Thymus (tissue), 11 donors: ENCODE results near the gene ALDH2. TPM values are rescaled to one million over a fixed set of nuclear protein-coding genes. Genes with fewer than 3 reads are reported as not detected.
A peak's percentile ranks its signal among the peaks of the same experiment; 100 is the strongest.

Experiments used
- DNase-seq, 9 donors: peaks; one replicate each; pipeline ENCODE4 v3.0.0-alpha.2; 2013; ENCODE audit warnings: low spot score in 9 of 9, low read depth in 6 of 9, missing footprints in 1 of 9
- H3K27ac ChIP-seq, 2 donors: one replicate each; pipeline ENCODE4 v1.5.1; 2013; ENCODE audit warnings: control low read depth in 1 of 2, low read depth in 1 of 2, low read length in 1 of 2, mild to moderate bottlenecking in 1 of 2, moderate library complexity in 1 of 2
- H3K27me3 ChIP-seq, 2 donors: one replicate each; pipeline ENCODE4 v1.5.1; 2013; ENCODE audit warnings: low read length in 1 of 2; ENCODE audit not compliant: control insufficient read depth in 2 of 2, insufficient read depth in 1 of 2
- H3K36me3 ChIP-seq, 2 donors: one replicate each; pipeline ENCODE4 v1.5.1; 2013; ENCODE audit warnings: low read length in 1 of 2, mild to moderate bottlenecking in 1 of 2, moderate library complexity in 1 of 2; ENCODE audit not compliant: control insufficient read depth in 2 of 2, insufficient read depth in 2 of 2
- H3K4me1 ChIP-seq, 2 donors: one replicate each; pipeline ENCODE4 v1.5.1; 2013; ENCODE audit warnings: low read length in 2 of 2; ENCODE audit not compliant: control insufficient read depth in 2 of 2, insufficient read depth in 2 of 2
- H3K4me3 ChIP-seq, 2 donors: one replicate each; pipeline ENCODE4 v1.5.1; 2013; ENCODE audit warnings: low read length in 2 of 2, control low read depth in 1 of 2, mild to moderate bottlenecking in 1 of 2
- H3K9me3 ChIP-seq, 2 donors: one replicate each; pipeline ENCODE4 v1.5.1; 2013; ENCODE audit warnings: low read length in 1 of 2, mild to moderate bottlenecking in 1 of 2; ENCODE audit not compliant: control insufficient read depth in 2 of 2, insufficient read depth in 1 of 2
- WGBS: extraction: QIAGEN DNeasy Blood & Tissue Kit; methylation state at CpG from one replicate; pipeline ENCODE4 v1.1.7; 2013; 5-methylcytosine and 5-hydroxymethylcytosine counted together
- polyA plus RNA-seq: library from polyadenylated mRNA; stranded (reverse); fragments of 200-250 nt; gene quantifications from one replicate; pipeline ENCODE4 v1.2.3, GENCODE V29; 2013
- total RNA-seq: library from RNA; stranded (reverse); fragments of 120-200 nt; gene quantifications from one replicate; pipeline ENCODE4 v1.2.4, GENCODE V29; 2013
- donor health status: healthy.

The ALDH2 gene
- total and polyA plus RNA-seq, 2 donors = 33.3 to 43.9 TPM

DNA sequence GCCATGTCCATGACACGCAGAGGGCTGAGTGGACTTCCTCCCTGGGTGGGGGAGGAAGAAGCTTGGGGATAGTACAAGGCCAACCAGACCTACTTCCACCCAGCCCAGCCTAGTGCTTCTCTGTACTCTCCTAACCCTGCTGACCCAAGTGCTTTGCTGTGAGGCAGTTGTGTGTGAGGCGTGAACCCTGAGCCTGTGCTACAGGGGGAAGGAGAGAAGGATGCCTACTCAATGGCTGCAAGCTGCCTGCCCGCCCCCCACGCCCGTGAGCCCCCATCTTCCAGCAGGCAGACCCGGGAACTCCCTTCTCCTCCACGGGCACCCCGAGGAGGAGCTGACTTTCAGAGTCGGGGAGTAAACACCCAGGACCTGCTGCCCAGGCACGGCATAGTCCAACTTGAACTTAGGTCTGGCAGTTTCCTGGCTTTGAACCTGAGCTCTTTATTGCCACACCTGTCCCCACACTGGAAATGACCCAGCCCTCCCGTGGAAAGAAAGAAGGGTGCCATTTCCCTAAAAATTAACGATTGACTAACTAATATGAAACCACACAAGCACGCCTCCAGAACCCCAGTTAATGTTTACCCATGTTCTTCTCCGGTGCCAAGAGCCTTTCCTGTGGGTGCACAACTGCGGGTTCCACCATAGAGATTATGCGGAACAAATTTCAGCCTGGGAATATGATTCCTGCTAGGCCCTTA, 10.8 kb downstream of the ALDH2 start:
- H3K36me3 ChIP-seq = peaks cover 0 to 2% of the 10 kb centered on the region in 2 donors
- WGBS = 95% methylated on average over 16 of the region's 16 CpGs
- H3K27me3 ChIP-seq = no peaks in the 10 kb centered on the region
- H3K27ac ChIP-seq = peak overlapping the region in 1 of 2 donors; percentile 66
- H3K4me3 ChIP-seq = no peak overlapping the region
- DNase-seq = no peak
- H3K9me3 ChIP-seq = peaks cover 2 to 5% of the 10 kb centered on the region in 2 donors
- H3K4me1 ChIP-seq = peaks cover 0 to 24% of the 10 kb centered on the region in 2 donors

DNA sequence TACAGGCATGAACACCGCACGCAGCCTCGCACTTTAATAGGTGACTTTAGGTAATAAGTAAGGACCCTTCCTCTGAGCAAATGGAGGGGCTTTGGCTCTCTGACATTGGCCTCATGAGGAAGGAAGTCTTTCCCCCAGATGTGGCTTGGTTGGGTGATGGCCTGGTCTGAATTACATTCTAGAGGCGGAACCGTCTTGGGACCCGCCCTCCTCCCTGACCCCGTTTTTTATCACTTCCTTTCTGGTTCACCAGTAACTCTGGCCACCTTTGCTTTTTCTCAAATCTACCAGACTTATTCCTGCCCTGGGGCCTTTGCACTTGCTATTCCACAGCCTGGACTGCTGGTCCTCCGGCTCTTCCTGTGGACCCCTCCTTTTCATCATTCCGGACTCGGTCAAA, 13.4 kb downstream of the ALDH2 start:
- peaks cover 0 to 2% of the 10 kb centered on the region in 2 donors for H3K36me3 ChIP-seq
- peaks cover 2 to 5% of the 10 kb centered on the region in 2 donors for H3K9me3 ChIP-seq
- no peak overlapping the region for H3K27ac ChIP-seq
- H3K27me3 ChIP-seq = no peaks in the 10 kb centered on the region
- DNase-seq = no peak
- no peak overlapping the region for H3K4me3 ChIP-seq
- 96% methylated on average over 10 of the region's 10 CpGs for WGBS
- peaks cover 0 to 15% of the 10 kb centered on the region in 2 donors for H3K4me1 ChIP-seq

DNA sequence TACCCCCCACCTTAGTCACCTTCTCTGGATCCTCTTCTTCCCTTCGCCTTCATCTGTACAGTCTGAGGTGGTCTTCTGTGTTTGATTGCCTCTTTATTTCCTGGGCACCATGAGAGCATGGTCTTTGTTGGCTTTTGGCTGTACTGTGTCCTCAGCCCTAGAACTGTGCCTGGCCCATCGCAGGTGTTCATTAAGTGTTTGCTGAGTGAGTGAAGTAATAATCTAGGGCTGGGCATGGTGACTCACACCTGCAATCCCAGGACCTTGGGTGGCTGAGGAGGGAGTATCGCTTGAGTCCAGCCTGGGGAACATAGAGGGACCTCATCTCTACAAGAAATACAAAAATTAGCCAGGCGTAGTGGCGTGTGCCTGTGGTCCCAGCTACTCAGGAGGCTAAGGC, 13.9 kb downstream of the ALDH2 start:
- 98% methylated on average over 5 of the region's 5 CpGs for WGBS
- H3K27ac ChIP-seq = no peak overlapping the region
- H3K4me3 ChIP-seq = no peak overlapping the region
- peaks cover 0 to 2% of the 10 kb centered on the region in 2 donors for H3K36me3 ChIP-seq
- peaks cover 2 to 5% of the 10 kb centered on the region in 2 donors for H3K9me3 ChIP-seq
- DNase-seq = no peak
- H3K27me3 ChIP-seq = no peaks in the 10 kb centered on the region
- H3K4me1 ChIP-seq = peaks cover 0 to 11% of the 10 kb centered on the region in 2 donors

DNA sequence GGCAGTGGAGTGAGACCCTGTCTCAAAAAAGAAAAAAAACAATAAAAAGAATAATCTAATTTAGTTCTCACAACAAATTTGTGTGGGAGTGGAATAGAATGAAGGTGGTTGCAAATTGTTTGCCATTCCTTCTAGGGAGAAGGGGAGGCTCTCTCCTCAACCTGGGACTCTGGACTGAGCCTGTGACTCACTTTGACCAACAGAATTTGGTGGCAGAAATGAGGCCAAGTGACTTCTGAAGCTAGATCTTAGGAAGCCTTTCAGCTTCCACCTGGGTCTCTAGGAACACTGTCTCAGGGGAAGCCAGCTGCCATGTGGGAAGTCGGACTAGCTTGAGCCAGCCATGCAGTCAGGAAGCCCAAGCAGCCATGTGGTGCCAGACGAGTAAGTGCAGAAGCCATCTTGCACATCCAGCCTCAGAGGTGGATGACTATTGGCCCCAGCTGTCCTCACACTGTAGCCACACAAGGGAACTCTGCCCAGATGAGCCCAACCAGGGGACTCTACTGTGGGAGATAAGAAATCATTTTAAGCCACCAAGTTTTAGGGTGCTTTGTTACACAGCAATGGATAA, 14.4 kb downstream of the ALDH2 start:
- Histone ChIP-seq H3K27ac (no peak overlapping the region), H3K36me3 (peaks cover 0 to 2% of the 10 kb centered on the region in 2 donors), H3K4me1 (peaks cover 0 to 5% of the 10 kb centered on the region in 2 donors), H3K27me3 (no peaks in the 10 kb centered on the region), H3K4me3 (no peak overlapping the region), H3K9me3 (peaks cover 2 to 5% of the 10 kb centered on the region in 2 donors)
- no peak for DNase-seq
- WGBS = 98% methylated on average over 2 of the region's 2 CpGs

DNA sequence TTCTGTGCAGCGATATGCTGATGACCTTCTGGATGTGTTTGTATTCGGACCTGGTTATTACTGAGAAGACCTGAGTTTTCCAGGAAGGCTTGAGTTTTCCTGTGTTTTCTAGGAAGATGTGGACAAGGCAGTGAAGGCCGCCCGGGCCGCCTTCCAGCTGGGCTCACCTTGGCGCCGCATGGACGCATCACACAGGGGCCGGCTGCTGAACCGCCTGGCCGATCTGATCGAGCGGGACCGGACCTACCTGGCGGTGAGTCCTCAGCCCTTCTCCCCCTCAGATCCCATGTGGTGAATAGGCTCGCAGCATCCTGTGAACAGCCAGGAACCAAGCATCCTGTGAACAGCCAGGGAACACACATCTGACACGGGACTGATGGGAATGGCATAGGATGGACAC, 16.3 kb downstream of the ALDH2 start:
- Histone ChIP-seq H3K36me3 (peaks cover 0 to 2% of the 10 kb centered on the region in 2 donors), H3K4me3 (no peak overlapping the region), H3K9me3 (peaks cover 2 to 5% of the 10 kb centered on the region in 2 donors), H3K4me1 (no peaks in the 10 kb centered on the region), H3K27me3 (no peaks in the 10 kb centered on the region), H3K27ac (no peak overlapping the region)
- DNase-seq = no peak
- WGBS = 99% methylated on average over 17 of the region's 17 CpGs

DNA sequence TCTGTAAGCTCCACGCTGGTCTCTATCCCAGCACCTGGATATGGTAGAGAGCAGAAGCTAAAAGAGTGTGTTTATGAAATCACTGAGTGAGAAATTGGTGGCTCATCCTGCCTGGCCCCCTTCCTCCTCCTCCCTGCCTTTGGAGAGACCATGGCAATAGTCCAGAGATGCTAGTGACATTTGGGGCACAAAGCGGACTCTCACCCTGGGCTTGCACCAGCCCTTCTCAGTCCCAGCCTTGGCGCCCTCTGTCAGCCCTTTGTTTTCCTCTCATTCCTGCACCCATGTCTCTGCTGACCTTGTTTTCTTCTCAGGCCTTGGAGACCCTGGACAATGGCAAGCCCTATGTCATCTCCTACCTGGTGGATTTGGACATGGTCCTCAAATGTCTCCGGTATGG, 18.2 kb downstream of the ALDH2 start:
- WGBS = 95% methylated on average over 4 of the region's 4 CpGs
- DNase-seq = no peak
- Histone ChIP-seq H3K4me3 (no peak overlapping the region), H3K9me3 (peaks cover 2 to 5% of the 10 kb centered on the region in 2 donors), H3K27ac (no peak overlapping the region), H3K27me3 (no peaks in the 10 kb centered on the region), H3K36me3 (peaks cover 0 to 6% of the 10 kb centered on the region in 2 donors), H3K4me1 (no peaks in the 10 kb centered on the region)

DNA sequence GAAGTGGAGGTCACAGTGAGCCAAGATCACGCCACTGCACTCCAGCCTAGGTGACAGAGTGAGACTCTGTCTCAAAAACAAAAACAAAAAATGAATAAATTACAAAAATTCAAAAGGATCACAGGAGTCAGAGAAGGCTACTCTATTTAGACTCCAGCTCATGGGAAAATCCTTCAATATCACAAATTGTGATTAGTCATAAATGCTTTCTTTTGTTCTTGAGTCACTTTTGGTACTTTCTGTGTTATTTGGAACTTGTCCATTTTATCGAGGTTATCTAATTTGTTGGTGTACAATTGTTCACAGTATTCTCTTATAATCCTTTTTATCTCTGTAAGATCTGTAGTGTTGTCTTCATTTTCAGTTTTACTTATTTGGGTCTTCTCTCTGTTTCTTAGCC, 18.9 kb downstream of the ALDH2 start:
- Histone ChIP-seq H3K4me1 (no peaks in the 10 kb centered on the region), H3K9me3 (peaks cover 2 to 5% of the 10 kb centered on the region in 2 donors), H3K27me3 (no peaks in the 10 kb centered on the region), H3K4me3 (no peak overlapping the region), H3K36me3 (peaks cover 0 to 6% of the 10 kb centered on the region in 2 donors), H3K27ac (no peak overlapping the region)
- WGBS = 96% methylated on average over 2 of the region's 2 CpGs
- DNase-seq = no peak

DNA sequence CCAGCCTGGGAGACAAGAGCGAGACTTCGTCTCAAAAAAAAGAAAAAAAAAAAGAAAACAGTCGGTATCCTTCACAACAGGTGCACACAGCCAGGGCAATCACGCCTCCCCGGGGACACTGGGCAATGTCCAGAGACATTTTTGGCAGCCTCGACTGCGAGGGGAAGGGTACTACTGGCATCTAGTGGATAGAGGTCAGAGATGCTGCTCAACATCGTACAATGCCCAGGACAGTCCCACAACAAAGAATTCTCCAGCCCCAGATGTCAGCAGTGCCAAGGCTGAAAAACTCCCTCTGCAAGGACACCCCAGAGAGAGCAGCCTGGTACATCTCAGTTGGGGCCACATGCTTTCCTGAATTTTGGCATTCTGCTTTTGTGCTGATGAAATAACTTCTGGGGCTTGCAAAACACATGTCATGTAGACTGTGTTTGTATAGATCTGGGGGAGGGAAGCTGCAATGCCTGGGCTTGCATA, 21.5 kb downstream of the ALDH2 start:
- no peak overlapping the region for H3K27ac ChIP-seq
- 92% methylated on average over 8 of the region's 8 CpGs for WGBS

DNA sequence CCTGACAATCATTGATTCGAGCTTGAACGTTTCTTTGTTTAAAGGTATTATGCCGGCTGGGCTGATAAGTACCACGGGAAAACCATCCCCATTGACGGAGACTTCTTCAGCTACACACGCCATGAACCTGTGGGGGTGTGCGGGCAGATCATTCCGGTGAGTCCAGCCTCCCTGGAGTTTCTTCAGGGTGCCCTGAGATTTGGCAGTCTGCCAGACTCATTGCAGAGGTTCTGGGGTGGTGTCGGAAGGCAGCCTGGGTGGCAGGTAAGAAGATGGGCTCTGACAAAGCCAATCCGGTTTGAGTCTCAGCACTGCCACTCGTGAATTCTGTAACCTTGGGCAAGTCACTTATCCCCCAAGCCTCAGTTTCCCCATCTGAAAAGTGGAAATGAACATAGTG, 23.0 kb downstream of the ALDH2 start:
- no peaks in the 10 kb centered on the region for H3K27me3 ChIP-seq
- H3K27ac ChIP-seq = no peak overlapping the region
- H3K4me3 ChIP-seq = no peak overlapping the region
- no peak for DNase-seq
- peaks cover 0 to 3% of the 10 kb centered on the region in 2 donors for H3K36me3 ChIP-seq
- H3K9me3 ChIP-seq = no peaks in the 10 kb centered on the region
- H3K4me1 ChIP-seq = no peaks in the 10 kb centered on the region
- 96% methylated on average over 11 of the region's 11 CpGs for WGBS

More for the DNA sequence above, 21.5 kb downstream of the ALDH2 start:
- H3K9me3 ChIP-seq = no peaks in the 10 kb centered on the region
- H3K4me1 ChIP-seq = no peaks in the 10 kb centered on the region
- no peaks in the 10 kb centered on the region for H3K27me3 ChIP-seq
- no peak for DNase-seq
- H3K4me3 ChIP-seq = no peak overlapping the region
- peaks cover 0 to 3% of the 10 kb centered on the region in 2 donors for H3K36me3 ChIP-seq
